Thyroid gland (tissue), 4 donors: ENCODE results near the gene OAS3.

ENCODE experiments used
- POLR2A ChIP-seq, 2 donors: fragments of 450-650 bp; IDR thresholded peaks; one replicate each; pipeline ENCODE4 v1.6.1; 2017; ENCODE audit warnings: antibody characterized with exemption in 2 of 2, mild to moderate bottlenecking in 2 of 2, moderate library complexity in 1 of 2
- TF ChIP-seq, protein P1 (sequence below), 6 experiments: fragments of 200-600 bp in 3 of 6; fragments of 450-650 bp in 3 of 6; sonication (generic) in 3 of 6; IDR thresholded peaks; one replicate each; pipeline ENCODE4 v1.5.1; 2016 to 2019; ENCODE audit warnings: antibody characterized with exemption in 6 of 6, mild to moderate bottlenecking in 2 of 6, inconsistent platforms in 1 of 6, moderate library complexity in 1 of 6

- TF ChIP-seq, protein P1, sequence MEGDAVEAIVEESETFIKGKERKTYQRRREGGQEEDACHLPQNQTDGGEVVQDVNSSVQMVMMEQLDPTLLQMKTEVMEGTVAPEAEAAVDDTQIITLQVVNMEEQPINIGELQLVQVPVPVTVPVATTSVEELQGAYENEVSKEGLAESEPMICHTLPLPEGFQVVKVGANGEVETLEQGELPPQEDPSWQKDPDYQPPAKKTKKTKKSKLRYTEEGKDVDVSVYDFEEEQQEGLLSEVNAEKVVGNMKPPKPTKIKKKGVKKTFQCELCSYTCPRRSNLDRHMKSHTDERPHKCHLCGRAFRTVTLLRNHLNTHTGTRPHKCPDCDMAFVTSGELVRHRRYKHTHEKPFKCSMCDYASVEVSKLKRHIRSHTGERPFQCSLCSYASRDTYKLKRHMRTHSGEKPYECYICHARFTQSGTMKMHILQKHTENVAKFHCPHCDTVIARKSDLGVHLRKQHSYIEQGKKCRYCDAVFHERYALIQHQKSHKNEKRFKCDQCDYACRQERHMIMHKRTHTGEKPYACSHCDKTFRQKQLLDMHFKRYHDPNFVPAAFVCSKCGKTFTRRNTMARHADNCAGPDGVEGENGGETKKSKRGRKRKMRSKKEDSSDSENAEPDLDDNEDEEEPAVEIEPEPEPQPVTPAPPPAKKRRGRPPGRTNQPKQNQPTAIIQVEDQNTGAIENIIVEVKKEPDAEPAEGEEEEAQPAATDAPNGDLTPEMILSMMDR (IDR thresholded peaks at IDR 0.05): no peak
- no peak for TF ChIP-seq POLR2A (IDR thresholded peaks at IDR 0.05)
Observed at GRCh38 chr12:112977641-112978040, 39.4 kb downstream of the OAS3 start.
